Measurements from ENCODE around the gene HOXC10.

Gene HOXC10

GRCh38 chr12:53950789-53951576 lies 34.0 kb upstream of the HOXC10 start:
- DNase-seq = no peak

DNA sequence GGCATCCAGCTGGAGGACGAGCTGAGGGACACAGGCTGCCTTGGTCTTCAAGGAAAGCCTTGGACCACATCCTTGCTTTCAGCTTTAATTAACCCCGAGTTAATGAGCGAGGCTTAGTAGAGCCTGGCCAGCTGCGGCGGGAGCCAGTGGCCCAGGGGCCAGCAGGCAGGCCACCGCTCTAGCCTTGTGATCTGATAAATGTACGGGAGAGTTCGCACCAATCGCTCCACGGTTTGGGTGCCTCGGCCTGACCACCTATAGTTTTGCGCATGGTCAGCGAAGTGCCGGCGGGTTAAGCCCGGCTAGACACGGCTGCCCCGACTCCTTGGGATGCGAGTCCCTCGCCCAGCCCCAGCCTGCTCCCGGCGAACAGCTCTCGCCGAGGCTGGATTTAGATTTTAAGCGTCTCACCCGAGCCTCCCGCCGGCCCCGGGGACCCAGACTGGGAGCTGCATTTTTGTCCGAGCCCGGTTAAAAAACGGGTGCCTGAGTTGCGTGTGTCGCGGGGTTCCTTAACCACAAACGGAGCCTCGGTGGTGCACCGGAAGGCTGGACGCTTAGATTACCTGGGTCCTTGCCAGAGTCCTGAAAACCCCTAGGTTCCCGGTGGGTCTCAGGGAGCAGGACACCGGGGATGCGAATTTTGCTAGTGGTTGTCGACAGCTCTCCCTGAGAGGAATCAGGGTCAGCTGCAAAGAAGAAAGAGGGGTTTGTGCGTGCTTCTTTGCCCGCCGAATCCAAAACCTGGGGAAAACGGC lies 33.2 kb upstream of the HOXC10 start:
- DNase-seq = no peak

GRCh38 chr12:53952335-53952694 lies 32.6 kb upstream of the HOXC10 start:
- no peak for DNase-seq

GRCh38 chr12:53952871-53953734 lies 31.8 kb upstream of the HOXC10 start:
- DNase-seq = no peak

DNA sequence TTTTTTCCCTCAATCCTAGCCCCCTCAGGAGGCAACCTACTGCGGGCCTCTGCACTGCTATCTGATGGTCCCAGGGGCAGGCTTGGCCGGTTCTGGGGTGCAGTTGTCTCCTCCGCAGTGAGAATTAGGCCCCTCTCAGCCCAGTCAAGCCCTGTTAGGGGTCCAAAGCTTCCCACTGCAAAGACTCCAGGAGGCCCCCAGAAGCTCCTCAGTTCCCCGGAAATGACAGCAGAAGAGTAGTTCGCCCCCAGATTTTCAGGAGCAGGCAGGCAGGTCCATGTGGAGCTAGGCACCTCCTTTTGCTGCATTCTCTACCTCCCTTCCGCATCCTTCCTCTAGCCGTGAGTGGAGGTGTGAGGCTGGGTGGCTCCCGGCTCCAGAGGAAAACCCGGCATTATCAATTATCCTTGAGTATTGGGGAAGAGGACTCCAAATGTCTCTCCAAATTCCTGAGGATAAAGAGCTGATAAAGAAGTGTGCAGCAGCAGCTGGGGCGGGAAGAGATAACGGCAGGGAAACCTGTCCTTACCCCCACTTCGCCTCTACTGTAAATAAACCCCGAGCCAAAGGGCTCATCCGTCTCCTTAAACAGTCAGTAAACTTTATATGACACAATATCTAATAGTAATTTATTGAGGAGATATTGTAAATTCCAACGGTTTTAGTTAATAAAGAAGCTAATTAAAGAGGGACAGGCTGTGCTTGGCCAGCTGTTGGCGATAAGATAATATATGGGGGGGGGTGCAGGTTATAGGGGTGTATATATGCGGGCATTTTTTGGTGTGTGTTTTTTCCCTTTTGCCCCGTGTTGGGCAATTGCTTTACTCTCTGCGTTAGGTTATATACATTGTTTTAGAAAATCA lies 30.9 kb upstream of the HOXC10 start:
- DNase-seq = no peak

- no peak for DNase-seq
Observed at GRCh38 chr12:53954694-53955035, 30.3 kb upstream of the HOXC10 start, which contains the start of gene HOXC12. Gene HOXC12 (plus strand): TSS chr12:53954903. CDS start chr12:53954930, 27 bp downstream.

DNA sequence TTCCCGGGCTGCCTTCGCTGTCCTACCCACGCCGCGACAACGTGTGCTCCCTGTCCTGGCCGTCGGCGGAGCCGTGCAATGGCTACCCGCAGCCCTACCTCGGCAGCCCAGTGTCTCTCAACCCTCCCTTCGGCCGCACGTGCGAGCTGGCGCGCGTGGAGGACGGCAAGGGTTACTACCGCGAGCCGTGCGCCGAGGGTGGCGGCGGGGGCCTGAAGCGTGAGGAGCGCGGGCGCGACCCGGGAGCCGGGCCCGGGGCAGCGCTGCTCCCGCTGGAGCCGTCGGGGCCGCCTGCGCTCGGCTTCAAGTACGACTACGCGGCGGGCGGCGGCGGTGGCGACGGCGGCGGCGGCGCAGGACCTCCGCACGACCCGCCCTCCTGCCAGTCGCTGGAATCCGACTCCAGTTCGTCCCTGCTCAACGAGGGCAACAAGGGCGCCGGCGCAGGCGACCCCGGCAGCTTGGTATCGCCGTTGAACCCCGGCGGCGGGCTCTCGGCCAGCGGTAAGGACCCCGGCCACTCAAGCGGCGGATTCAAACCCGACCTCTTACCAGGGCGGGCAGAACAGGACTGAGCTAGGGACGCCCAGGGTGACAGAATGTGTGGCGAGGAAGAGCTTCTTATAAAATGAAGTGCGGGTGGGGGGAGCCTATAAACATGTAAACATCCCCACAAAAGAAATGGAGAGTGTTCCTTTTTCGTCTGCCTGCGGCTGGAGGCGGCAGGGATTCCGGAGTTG lies 29.7 kb upstream of the HOXC10 start:
- DNase-seq = no peak

DNA sequence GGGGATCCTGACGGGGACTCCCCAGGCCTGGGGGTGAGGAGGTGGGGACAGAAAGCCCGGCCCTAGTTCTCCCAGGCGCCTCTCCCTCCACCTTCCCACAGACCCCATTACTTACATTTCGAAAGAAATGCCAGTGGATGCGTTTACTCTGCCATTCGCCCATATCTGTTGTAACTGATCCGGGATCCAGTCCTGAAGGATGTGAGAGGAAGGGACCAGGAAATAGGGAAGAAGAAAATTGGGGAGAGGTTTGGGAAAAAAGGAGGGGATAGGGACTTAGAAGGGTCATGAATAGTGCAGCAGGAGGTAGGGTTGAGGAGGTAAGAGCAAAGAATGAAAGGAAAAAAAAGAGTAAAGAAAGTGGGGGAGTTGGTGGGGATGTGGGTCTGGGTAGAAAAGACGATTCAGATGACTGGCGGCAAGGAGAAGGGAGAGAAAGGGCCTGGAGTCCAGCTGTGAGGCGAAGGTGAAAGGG lies 29.1 kb upstream of the HOXC10 start:
- no peak for DNase-seq

GRCh38 chr12:53956251-53956887 lies 28.6 kb upstream of the HOXC10 start:
- no peak for DNase-seq

DNA sequence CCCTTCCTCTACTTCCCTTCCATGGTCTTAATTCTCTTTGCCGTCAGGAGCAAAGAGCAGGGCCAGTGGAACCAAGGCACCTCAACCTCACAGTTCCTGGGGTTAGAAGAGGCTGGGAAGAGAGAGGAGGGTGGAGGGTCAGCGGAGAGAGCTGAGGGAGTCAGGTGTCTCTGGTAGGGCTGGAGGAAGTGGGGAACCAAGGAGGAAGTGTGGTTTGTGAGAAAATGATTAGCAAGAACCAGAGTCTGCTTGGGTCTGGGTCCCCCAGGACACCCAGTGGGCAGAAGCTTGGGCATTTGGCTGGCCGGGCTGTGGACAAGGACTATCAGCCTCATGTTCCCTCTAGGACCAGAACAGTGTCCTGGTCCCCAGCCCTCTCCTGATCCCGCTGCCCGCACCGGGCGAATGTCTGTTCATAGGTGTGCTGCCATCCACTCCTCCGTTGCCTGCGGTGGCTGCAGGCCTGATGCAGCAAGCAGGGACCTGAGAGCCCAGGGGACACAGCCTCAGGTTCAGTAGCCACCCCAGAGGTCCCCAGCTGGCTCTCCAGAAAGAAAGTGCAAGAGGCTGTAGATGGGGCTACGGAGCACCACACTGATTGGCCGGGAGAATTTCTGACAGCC lies 27.9 kb upstream of the HOXC10 start:
- DNase-seq = no peak

DNA sequence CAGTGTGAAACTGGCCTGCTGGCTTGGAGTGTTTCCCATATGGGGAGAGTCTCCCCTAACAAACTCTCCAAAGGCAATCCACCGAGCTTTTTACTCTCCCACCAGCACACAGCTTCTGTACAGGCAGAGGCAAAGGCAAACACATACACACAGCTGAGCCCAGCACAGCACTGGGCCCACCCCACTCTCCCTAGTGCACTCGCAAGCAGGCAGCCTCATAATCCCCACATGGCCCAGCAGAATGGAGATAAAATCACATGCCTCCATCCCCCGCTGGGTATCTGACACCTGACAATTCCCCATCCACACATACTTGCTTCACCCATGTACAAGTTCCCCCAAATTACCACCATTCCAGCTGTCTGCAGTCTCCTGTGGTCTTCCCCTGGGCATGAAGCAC lies 26.8 kb upstream of the HOXC10 start:
- no peak for DNase-seq

GRCh38 chr12:53959314-53959713 lies 25.6 kb upstream of the HOXC10 start:
- DNase-seq = no peak

- DNase-seq = no peak
Observed at GRCh38 chr12:53960187-53961024, 24.5 kb upstream of the HOXC10 start.

DNA sequence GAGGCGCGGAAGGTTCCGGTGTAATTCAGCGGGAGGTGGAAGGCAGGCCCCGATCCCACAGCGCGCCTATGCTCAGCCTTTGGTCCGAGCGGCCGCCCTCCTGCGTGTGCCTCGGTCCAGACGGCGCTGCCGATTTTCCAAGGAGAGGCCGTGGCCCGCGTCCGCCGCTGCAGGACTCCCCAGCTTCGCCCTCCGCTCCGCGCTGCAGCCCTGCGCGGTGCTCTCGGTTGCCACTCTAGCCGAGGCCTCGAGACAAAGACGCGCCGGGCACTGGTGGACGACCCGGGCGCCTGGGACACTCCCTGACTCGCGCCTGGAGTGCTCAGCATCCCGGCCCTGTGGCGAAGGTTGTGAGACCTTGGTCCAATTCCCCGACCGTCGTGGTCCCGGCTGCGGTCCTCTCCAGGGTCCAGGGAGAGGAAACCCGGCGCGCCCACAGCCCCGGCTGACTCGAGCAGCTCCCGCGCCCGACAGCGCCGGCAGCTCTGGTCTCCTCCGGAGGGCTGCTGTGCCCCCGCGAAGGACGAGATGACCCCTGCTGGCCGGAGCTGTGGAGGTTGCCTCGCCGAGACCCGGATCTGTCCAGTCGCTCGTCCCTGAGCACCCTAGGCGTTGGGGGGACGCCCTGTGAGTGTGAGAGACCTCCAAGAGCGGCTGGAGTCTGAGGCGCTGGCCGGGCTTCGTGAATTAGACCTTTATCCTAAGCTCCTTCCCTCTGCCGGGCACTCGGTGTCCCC lies 23.8 kb upstream of the HOXC10 start:
- DNase-seq = no peak

DNA sequence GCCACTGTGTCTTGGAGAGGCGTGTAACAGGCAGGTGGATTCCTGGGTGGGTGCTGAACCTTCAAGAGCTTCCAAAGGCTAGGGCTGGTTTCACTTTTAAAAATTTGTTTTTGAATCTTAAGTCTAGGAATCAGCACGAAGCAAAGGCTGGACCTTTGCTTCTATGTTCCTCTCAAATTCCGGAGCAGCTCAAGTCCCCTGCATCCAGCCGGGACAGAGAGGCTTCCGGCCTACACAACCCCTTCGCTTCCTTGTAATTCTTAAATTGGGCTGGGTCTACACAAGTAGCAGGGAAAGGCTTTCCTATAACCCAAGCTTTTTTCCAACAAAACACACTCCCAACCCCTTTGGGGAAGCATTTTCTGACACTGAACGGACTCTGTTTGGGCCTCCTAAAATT lies 21.9 kb upstream of the HOXC10 start:
- no peak for DNase-seq

- DNase-seq = no peak
Observed at GRCh38 chr12:53963434-53964314, 21.3 kb upstream of the HOXC10 start.

DNA sequence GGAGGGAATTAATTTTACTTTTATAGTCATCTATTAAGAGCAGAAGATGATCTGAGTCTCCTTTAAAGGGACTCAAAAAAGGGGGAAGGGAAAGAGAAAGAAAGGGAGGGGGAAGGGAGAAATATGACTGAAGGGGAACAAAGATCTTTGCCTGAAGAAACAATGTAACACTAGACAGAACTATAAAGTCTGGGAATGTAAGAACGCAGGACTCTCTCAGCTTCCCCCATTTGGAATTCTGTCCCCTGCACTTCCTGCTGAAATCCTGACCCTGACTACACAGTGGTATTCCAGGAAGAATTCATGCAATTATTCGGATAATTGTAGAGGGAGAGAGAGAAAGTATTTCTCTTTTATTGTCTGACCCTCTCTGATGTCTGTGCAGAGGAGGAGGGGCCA lies 20.6 kb upstream of the HOXC10 start:
- no peak for DNase-seq
